Smooth muscle cell (in vitro differentiated cells): Measurements from ENCODE around the gene DIRAS2. TPM values are rescaled to one million over a fixed set of nuclear protein-coding genes. Genes with fewer than 3 reads are reported as not detected.

Experiments used
- DNase-seq: peaks from one replicate; lab custom pipeline; 2025; ENCODE audit not compliant: unreplicated experiment; lab: John Stamatoyannopoulos, UW
- H2AFZ ChIP-seq: fragments of 200-600 bp; sonication (generic); 2 replicates; pipeline ENCODE4 v1.6.0; 2016; ENCODE audit warnings: antibody characterized with exemption, low read depth, mild to moderate bottlenecking
- H3F3A ChIP-seq: fragments of 200-600 bp; sonication (generic); 2 replicates; pipeline ENCODE4 v1.6.0; 2017; ENCODE audit warnings: antibody characterized with exemption, low read depth
- H3K27ac ChIP-seq: fragments of 200-600 bp; sonication (generic); 2 replicates; pipeline ENCODE4 v1.5.1; 2016; ENCODE audit warnings: low read depth, mild to moderate bottlenecking
- H3K27me3 ChIP-seq: fragments of 200-600 bp; sonication (generic); 2 replicates; pipeline ENCODE4 v1.6.1; 2016; ENCODE audit warnings: low read depth, mild to moderate bottlenecking
- H3K36me3 ChIP-seq: fragments of 200-600 bp; sonication (generic); 2 replicates; pipeline ENCODE4 v1.5.1; 2016; ENCODE audit warnings: low read depth
- H3K4me1 ChIP-seq: fragments of 200-600 bp; sonication (generic); 2 replicates; pipeline ENCODE4 v1.5.1; 2016; ENCODE audit warnings: low read depth
- H3K4me2 ChIP-seq: fragments of 200-600 bp; sonication (generic); 2 replicates; pipeline ENCODE4 v1.6.0; 2016; ENCODE audit warnings: mild to moderate bottlenecking
- H3K4me3 ChIP-seq: fragments of 200-600 bp; sonication (generic); 2 replicates; pipeline ENCODE4 v1.5.1; 2016; ENCODE audit warnings: mild to moderate bottlenecking
- H3K79me2 ChIP-seq: fragments of 200-600 bp; sonication (generic); 2 replicates; pipeline ENCODE4 v1.6.0; 2016; ENCODE audit warnings: low read depth, mild to moderate bottlenecking
- H3K9ac ChIP-seq: fragments of 200-600 bp; sonication (generic); 2 replicates; pipeline ENCODE4 v1.6.0; 2016; ENCODE audit warnings: low read depth
- H3K9me3 ChIP-seq: fragments of 200-600 bp; sonication (generic); replicated peaks from 2 replicates; pipeline ENCODE4 v1.5.1; 2016; ENCODE audit warnings: low read depth
- H4K20me1 ChIP-seq: fragments of 200-600 bp; sonication (generic); 2 replicates; pipeline ENCODE4 v1.6.0; 2016; ENCODE audit warnings: low read depth
- WGBS: methylation state at CpG from one replicate; pipeline ENCODE4 v1.1.7; 2016; ENCODE audit warnings: low lambda C conversion rate; 5-methylcytosine and 5-hydroxymethylcytosine counted together
- polyA plus RNA-seq: library from polyadenylated mRNA; unstranded; fragments of >200 nt; fragmentation: Nextera tagmentation; extraction: Ambion mirVana; gene quantifications from 2 replicates; pipeline ENCODE4 v1.2.1, GENCODE V29; 2016
- total RNA-seq: library from RNA; depleted of rRNA; stranded (reverse); fragments of >200 nt; gene quantifications from 2 replicates; pipeline ENCODE4 v1.2.3, GENCODE V29; 2014
- TF ChIP-seq, protein P1 (sequence below): fragments of 200-600 bp; sonication (generic); IDR thresholded peaks from 2 replicates; pipeline ENCODE4 v1.5.1; 2017; ENCODE audit warnings: borderline replicate concordance, mild to moderate bottlenecking, antibody characterized with exemption; ENCODE audit not compliant: insufficient read depth, poor library complexity, severe bottlenecking

The DIRAS2 gene
- total and polyA plus RNA-seq, 2 experiments from 2014 or later, result 0.30 to 2.2 TPM

GRCh38 chr9:90578126-90578815 lies 64.4 kb downstream of the DIRAS2 start:
- Histone ChIP-seq H3F3A (no peaks in the 10 kb centered on the region), H3K9ac (no peak overlapping the region), H3K4me2 (no peak overlapping the region), H2AFZ (no peak overlapping the region), H3K4me3 (no peak overlapping the region), H3K4me1 (no peaks in the 10 kb centered on the region), H3K27ac (no peak overlapping the region), H3K27me3 (no peaks in the 10 kb centered on the region), H4K20me1 (no peaks in the 10 kb centered on the region), H3K9me3 (no peaks in the 10 kb centered on the region), H3K79me2 (no peaks in the 10 kb centered on the region), H3K36me3 (no peaks in the 10 kb centered on the region)
- DNase-seq, result no peak
- WGBS, result 63% methylated on average over 3 of the region's 3 CpGs
- TF ChIP-seq, protein P1, sequence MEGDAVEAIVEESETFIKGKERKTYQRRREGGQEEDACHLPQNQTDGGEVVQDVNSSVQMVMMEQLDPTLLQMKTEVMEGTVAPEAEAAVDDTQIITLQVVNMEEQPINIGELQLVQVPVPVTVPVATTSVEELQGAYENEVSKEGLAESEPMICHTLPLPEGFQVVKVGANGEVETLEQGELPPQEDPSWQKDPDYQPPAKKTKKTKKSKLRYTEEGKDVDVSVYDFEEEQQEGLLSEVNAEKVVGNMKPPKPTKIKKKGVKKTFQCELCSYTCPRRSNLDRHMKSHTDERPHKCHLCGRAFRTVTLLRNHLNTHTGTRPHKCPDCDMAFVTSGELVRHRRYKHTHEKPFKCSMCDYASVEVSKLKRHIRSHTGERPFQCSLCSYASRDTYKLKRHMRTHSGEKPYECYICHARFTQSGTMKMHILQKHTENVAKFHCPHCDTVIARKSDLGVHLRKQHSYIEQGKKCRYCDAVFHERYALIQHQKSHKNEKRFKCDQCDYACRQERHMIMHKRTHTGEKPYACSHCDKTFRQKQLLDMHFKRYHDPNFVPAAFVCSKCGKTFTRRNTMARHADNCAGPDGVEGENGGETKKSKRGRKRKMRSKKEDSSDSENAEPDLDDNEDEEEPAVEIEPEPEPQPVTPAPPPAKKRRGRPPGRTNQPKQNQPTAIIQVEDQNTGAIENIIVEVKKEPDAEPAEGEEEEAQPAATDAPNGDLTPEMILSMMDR, result no peak

DNA sequence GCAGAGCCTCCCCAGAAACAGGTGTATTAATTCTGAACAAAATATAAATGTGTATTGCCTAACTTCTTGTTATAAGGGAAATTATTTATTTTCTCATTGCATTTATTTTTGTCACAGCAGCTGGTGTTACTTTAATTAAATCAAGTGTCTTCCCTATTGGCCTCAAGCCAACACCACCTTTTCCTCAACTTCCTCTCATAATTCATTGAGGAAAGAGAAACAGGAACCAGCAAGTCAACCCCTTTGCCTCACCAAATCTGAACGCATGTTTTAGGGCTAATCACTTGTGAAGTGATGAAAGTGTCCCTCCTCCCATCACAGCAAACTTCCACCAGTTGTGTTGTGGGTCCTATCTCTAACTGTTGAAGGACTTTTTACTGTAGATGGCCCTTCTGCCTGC lies 73.1 kb downstream of the DIRAS2 start:
- H3K36me3 ChIP-seq, result no peaks in the 10 kb centered on the region
- TF ChIP-seq, protein P1, result no peak
- 85% methylated on average over 1 of the region's 1 CpG for WGBS
- no peak overlapping the region for H3K9ac ChIP-seq
- H3K4me3 ChIP-seq, result no peak overlapping the region
- DNase-seq, result no peak
- peaks cover 7% of the 10 kb centered on the region for H3K27me3 ChIP-seq
- H3K9me3 ChIP-seq, result no peaks in the 10 kb centered on the region
- H2AFZ ChIP-seq, result no peak overlapping the region
- no peaks in the 10 kb centered on the region for H3F3A ChIP-seq
- no peaks in the 10 kb centered on the region for H4K20me1 ChIP-seq
- H3K4me2 ChIP-seq, result no peak overlapping the region
- no peak overlapping the region for H3K27ac ChIP-seq
- no peaks in the 10 kb centered on the region for H3K79me2 ChIP-seq
- no peaks in the 10 kb centered on the region for H3K4me1 ChIP-seq

GRCh38 chr9:90568667-90569066 lies 74.0 kb downstream of the DIRAS2 start:
- WGBS, result 91% methylated on average over 3 of the region's 3 CpGs
- no peaks in the 10 kb centered on the region for H4K20me1 ChIP-seq
- H3K27me3 ChIP-seq, result peaks cover 7% of the 10 kb centered on the region
- no peak overlapping the region for H3K27ac ChIP-seq
- DNase-seq, result no peak
- H3K36me3 ChIP-seq, result no peaks in the 10 kb centered on the region
- H3K9me3 ChIP-seq, result no peaks in the 10 kb centered on the region
- no peak overlapping the region for H3K4me3 ChIP-seq
- H2AFZ ChIP-seq, result no peak overlapping the region
- TF ChIP-seq, protein P1, result no peak
- no peak overlapping the region for H3K4me2 ChIP-seq
- no peak overlapping the region for H3K9ac ChIP-seq
- no peaks in the 10 kb centered on the region for H3K4me1 ChIP-seq
- H3K79me2 ChIP-seq, result no peaks in the 10 kb centered on the region
- no peaks in the 10 kb centered on the region for H3F3A ChIP-seq

GRCh38 chr9:90562229-90562628 lies 80.4 kb downstream of the DIRAS2 start:
- Histone ChIP-seq H3K27me3 (no peaks in the 10 kb centered on the region), H3K9ac (no peak overlapping the region), H3K36me3 (no peaks in the 10 kb centered on the region), H3K4me3 (no peak overlapping the region), H3F3A (no peaks in the 10 kb centered on the region), H3K79me2 (no peaks in the 10 kb centered on the region), H3K9me3 (no peaks in the 10 kb centered on the region), H3K4me2 (no peak overlapping the region), H2AFZ (no peak overlapping the region), H4K20me1 (no peaks in the 10 kb centered on the region), H3K4me1 (no peaks in the 10 kb centered on the region), H3K27ac (no peak overlapping the region)
- 92% methylated on average over 4 of the region's 4 CpGs for WGBS
- TF ChIP-seq, protein P1, result no peak
- no peak for DNase-seq
